HG02759 (cell line): Measurements from ENCODE around the gene DEFB121.
"Not testable (repeated sequence)": the region's sequence is repeated elsewhere in the genome, so short reads cannot be mapped to it uniquely, and the experiment has no call there.

ENCODE experiments used
- ATAC-seq: cut with Tn5 transposase; IDR thresholded peaks from one replicate; pipeline ENCODE4 v1.9.1; 2021; ENCODE audit warnings: mild to moderate bottlenecking, moderate library complexity; ENCODE audit not compliant: unreplicated experiment

DEFB121 gene

DNA sequence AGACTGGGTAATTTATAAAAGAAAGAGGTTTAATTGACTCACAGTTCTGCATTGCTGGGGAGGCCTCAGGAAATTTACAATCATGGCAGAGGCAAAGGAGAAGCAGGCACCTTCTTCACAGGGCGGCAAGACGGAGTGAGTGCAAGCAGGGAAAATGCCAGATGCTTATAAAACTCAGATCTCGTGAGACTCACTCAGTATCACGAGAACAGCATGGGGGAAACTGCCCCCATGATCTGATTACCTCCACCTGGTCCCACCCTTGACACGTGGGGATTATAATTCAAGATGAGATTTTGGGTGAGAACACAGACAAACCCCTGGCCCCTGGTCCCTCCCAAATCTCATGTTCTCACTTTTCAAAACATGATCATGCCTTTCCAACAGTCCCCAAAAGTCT, 41.7 kb downstream of the DEFB121 start:
- not testable (repeated sequence) for ATAC-seq

DNA sequence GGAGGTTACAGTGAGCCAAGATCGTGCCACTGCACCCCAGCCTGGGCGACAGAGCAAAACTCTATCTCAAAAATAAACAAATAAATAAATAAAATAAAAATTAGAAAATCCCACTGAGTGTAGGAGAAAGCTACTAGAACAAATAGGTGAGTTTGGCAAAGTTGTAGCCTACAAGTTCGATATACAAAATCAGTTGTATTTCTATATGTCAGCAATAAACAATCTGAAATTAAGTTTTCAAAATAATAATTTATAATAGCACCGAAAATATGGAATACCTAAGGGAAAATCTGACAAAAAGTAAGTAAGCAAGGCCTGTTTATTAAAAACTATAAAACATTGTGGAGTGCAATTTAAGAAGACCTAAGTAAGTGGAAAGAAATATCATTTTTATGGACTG, 42.7 kb downstream of the DEFB121 start:
- no peak for ATAC-seq

GRCh38 chr20:31355981-31356380, 50.0 kb downstream of the DEFB121 start:
- no peak for ATAC-seq
